ENCODE data around the gene SNRPD3. TPM values are rescaled to one million over a fixed set of nuclear protein-coding genes. Genes with fewer than 3 reads are reported as not detected.

SNRPD3 gene
- total RNA-seq, 1 experiment from 2014 or later, result 144 TPM

DNA sequence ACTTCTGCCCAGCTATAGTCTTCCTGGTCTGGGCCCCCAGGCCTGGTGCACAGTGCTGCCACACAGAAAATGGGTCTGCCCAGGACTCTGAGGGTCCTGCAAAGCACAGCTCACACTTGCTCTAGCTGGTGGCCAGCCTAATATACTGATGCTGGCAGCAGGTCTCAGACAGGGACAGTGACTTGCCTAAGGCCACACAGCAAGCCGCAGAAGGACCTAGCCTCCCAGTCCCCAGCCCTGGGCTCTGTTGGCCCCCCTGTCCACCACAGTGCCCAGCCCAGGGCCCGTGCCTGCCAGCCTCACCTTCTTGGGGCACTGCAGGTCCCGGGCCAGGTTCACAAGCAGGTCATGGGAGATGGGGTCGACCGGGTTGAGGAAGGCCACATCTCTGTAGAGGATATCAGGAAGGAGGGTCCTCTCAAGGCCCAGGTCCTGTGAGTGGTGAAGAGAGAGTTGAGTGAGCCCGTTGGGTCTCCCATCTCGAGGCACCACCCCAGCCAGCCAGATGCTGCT is 33.8 kb downstream of the SNRPD3 start:
- ChIA-PET RAD21 (ENCODE audit: low non-redundant PET in 1 of 2, low total read pairs in 2 of 2, uncharacterized antibody in 2 of 2, unreplicated experiment in 2 of 2) (no interaction called here), POLR2A (no interaction called here), CTCF (no interaction called here)
- Histone ChIP-seq H2AFZ (ENCODE audit: low read depth, low read length, poor library complexity, severe bottlenecking) (no peak overlapping the region), H3K79me2 (ENCODE audit: insufficient read depth, low read length) (no peaks in the 10 kb centered on the region), H3K9me2 (ENCODE audit: insufficient read depth) (no peaks in the 10 kb centered on the region), H3K4me3 (replicated peaks in 1 of 2; ENCODE audit: low read depth in 1 of 2, low read length in 2 of 2) (no peak overlapping the region), H3K36me3 (ENCODE audit: control insufficient read depth in 1 of 2, insufficient read depth in 2 of 2, low read length in 2 of 2) (no peaks in the 10 kb centered on the region), H3K4me2 (ENCODE audit: low read length) (no peak overlapping the region), H3K4me1 (ENCODE audit: control insufficient read depth in 1 of 2, insufficient read depth in 2 of 2, low read length in 2 of 2) (peaks cover 8 to 20% of the 10 kb centered on the region in 2 experiments), H3K27ac (ENCODE audit: low read depth, low read length) (no peak overlapping the region), H3K9me3 (ENCODE audit: control insufficient read depth in 1 of 2, insufficient read depth in 1 of 2, low read depth in 1 of 2, low read length in 2 of 2) (no peaks in the 10 kb centered on the region), H4K20me1 (ENCODE audit: insufficient read depth) (no peaks in the 10 kb centered on the region), H3K27me3 (ENCODE audit: insufficient read depth, low read length) (no peaks in the 10 kb centered on the region), H3K9ac (ENCODE audit: low read length) (no peak overlapping the region)
- ATAC-seq (no peak), DNase-seq (ENCODE audit: low read depth, low spot score) (no peak)
- no peak for TF ChIP-seq POLR2AphosphoS5 (IDR thresholded peaks at IDR 0.05; ENCODE audit: low read depth, low read length)
- TF ChIP-seq SRF (IDR thresholded peaks at IDR 0.05; ENCODE audit: low read depth), result no peak
- TF ChIP-seq EGR1 (IDR thresholded peaks at IDR 0.05; ENCODE audit: low read depth), result no peak
- no peak for TF ChIP-seq ZFX (IDR thresholded peaks at IDR 0.05)
- TF ChIP-seq FOSL1 (IDR thresholded peaks at IDR 0.05; ENCODE audit: low read depth), result no peak
- no peak for TF ChIP-seq CTCF (IDR thresholded peaks at IDR 0.05 in 2 of 3, conservative IDR thresholded peaks at IDR 0.05 in 1 of 3; ENCODE audit: borderline replicate concordance in 1 of 3, insufficient read depth in 1 of 3, low read depth in 2 of 3, low read length in 2 of 3)
- no peak for TF ChIP-seq ZNF274 (IDR thresholded peaks at IDR 0.05; ENCODE audit: low read depth, low read length)
- TF ChIP-seq EZH2phosphoT487 (IDR thresholded peaks at IDR 0.05; ENCODE audit: borderline replicate concordance), result no peak
- TF ChIP-seq, protein P1, sequence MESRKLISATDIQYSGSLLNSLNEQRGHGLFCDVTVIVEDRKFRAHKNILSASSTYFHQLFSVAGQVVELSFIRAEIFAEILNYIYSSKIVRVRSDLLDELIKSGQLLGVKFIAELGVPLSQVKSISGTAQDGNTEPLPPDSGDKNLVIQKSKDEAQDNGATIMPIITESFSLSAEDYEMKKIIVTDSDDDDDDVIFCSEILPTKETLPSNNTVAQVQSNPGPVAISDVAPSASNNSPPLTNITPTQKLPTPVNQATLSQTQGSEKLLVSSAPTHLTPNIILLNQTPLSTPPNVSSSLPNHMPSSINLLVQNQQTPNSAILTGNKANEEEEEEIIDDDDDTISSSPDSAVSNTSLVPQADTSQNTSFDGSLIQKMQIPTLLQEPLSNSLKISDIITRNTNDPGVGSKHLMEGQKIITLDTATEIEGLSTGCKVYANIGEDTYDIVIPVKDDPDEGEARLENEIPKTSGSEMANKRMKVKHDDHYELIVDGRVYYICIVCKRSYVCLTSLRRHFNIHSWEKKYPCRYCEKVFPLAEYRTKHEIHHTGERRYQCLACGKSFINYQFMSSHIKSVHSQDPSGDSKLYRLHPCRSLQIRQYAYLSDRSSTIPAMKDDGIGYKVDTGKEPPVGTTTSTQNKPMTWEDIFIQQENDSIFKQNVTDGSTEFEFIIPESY (IDR thresholded peaks at IDR 0.05; ENCODE audit: extremely low read depth, insufficient replicate concordance, low read length), result no peak
- TF ChIP-seq, protein P2, sequence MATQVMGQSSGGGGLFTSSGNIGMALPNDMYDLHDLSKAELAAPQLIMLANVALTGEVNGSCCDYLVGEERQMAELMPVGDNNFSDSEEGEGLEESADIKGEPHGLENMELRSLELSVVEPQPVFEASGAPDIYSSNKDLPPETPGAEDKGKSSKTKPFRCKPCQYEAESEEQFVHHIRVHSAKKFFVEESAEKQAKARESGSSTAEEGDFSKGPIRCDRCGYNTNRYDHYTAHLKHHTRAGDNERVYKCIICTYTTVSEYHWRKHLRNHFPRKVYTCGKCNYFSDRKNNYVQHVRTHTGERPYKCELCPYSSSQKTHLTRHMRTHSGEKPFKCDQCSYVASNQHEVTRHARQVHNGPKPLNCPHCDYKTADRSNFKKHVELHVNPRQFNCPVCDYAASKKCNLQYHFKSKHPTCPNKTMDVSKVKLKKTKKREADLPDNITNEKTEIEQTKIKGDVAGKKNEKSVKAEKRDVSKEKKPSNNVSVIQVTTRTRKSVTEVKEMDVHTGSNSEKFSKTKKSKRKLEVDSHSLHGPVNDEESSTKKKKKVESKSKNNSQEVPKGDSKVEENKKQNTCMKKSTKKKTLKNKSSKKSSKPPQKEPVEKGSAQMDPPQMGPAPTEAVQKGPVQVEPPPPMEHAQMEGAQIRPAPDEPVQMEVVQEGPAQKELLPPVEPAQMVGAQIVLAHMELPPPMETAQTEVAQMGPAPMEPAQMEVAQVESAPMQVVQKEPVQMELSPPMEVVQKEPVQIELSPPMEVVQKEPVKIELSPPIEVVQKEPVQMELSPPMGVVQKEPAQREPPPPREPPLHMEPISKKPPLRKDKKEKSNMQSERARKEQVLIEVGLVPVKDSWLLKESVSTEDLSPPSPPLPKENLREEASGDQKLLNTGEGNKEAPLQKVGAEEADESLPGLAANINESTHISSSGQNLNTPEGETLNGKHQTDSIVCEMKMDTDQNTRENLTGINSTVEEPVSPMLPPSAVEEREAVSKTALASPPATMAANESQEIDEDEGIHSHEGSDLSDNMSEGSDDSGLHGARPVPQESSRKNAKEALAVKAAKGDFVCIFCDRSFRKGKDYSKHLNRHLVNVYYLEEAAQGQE (IDR thresholded peaks at IDR 0.05; ENCODE audit: low read depth), result no peak
- TF ChIP-seq JUND (IDR thresholded peaks at IDR 0.05), result no peak
- no peak for TF ChIP-seq ELF1 (IDR thresholded peaks at IDR 0.05; ENCODE audit: borderline replicate concordance, low read depth)
- no peak for TF ChIP-seq MAX (IDR thresholded peaks at IDR 0.05)
- intact Hi-C loops (cut with micrococcal nuclease), result no loop called here
- BruUV-seq (replicated peaks), result no TSS peak
